ENCODE measurements around the gene MATK.

Gene MATK

GRCh38 chr19:3814648-3815047 is 28.5 kb upstream of the MATK start:
- DNase-seq (ENCODE audit: low spot score) = no peak

GRCh38 chr19:3813473-3814392 is 27.6 kb upstream of the MATK start:
- no peak for DNase-seq (ENCODE audit: low spot score)

GRCh38 chr19:3810708-3811355 is 24.7 kb upstream of the MATK start:
- DNase-seq (ENCODE audit: low spot score) = no peak

- peak; percentile 57 for DNase-seq (ENCODE audit: low spot score)
These were observed 23.9 kb upstream of the MATK start for GRCh38 chr19:3809881-3810707.

GRCh38 chr19:3808420-3809143 is 22.4 kb upstream of the MATK start:
- no peak for DNase-seq (ENCODE audit: low spot score)

GRCh38 chr19:3807574-3808354 is 21.6 kb upstream of the MATK start:
- no peak for DNase-seq (ENCODE audit: low spot score)

- DNase-seq (ENCODE audit: low spot score) = no peak
These were observed 20.9 kb upstream of the MATK start for GRCh38 chr19:3807131-3807480.

- DNase-seq (ENCODE audit: low spot score) = no peak
These were observed 19.7 kb upstream of the MATK start for GRCh38 chr19:3805859-3806258.

GRCh38 chr19:3804429-3804828 is 18.2 kb upstream of the MATK start:
- no peak for DNase-seq (ENCODE audit: low spot score)

GRCh38 chr19:3803986-3804385 is 17.8 kb upstream of the MATK start:
- DNase-seq (ENCODE audit: low spot score) = no peak

GRCh38 chr19:3803114-3803888 is 17.1 kb upstream of the MATK start:
- no peak for DNase-seq (ENCODE audit: low spot score)

GRCh38 chr19:3801412-3802096 is 15.4 kb upstream of the MATK start:
- DNase-seq (ENCODE audit: low spot score) = no peak

- DNase-seq (ENCODE audit: low spot score) = no peak
These were observed 14.8 kb upstream of the MATK start for GRCh38 chr19:3800996-3801395.

GRCh38 chr19:3798137-3798536 is 12.0 kb upstream of the MATK start:
- DNase-seq (ENCODE audit: low spot score) = no peak

GRCh38 chr19:3796358-3796757 is 10.2 kb upstream of the MATK start:
- no peak for DNase-seq (ENCODE audit: low spot score)

GRCh38 chr19:3793799-3794198 is 7.6 kb upstream of the MATK start:
- no peak for DNase-seq (ENCODE audit: low spot score)

GRCh38 chr19:3792114-3792513 is 5.9 kb upstream of the MATK start:
- no peak for DNase-seq (ENCODE audit: low spot score)

- DNase-seq (ENCODE audit: low spot score) = no peak
These were observed 4.8 kb upstream of the MATK start for GRCh38 chr19:3790941-3791340.

GRCh38 chr19:3790209-3790734 is 4.1 kb upstream of the MATK start:
- DNase-seq (ENCODE audit: low spot score) = no peak

Measured in NAMALWA (cell line).